ENCODE measurements around the gene PTCHD4.
A peak's percentile ranks its signal among the peaks of the same experiment; 100 is the strongest.
"Not testable (repeated sequence)": the region's sequence is repeated elsewhere in the genome, so short reads cannot be mapped to it uniquely, and the experiment has no call there.

The PTCHD4 gene

DNA sequence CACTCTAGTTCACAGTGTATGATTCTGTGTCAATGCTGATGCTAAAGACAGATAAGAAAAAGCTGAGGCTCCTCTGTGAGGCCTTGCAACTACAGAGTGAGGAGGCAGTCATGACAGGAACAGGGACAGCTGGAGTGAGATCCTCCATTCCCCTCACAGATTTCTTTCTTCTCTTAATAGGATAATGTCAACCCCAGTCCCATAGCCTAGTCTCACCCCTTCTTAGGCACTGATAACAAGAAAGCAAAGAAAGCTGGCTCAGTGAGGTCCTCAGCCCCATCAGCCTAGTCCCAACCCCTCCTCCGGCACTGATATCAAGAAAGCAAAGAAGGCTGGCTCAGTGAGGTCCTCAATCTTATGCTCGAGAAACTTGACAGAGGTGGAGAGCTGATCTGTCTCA is 2.1 kb upstream of the PTCHD4 start:
- Histone ChIP-seq H3K4me1 (no peaks in the 10 kb centered on the region), H3K27me3 (ENCODE audit: low read depth) (no peaks in the 10 kb centered on the region), H3K36me3 (replicated peaks) (no peaks in the 10 kb centered on the region), H3K4me3 (no peak overlapping the region), H3K9me3 (no peaks in the 10 kb centered on the region)
- no peak for DNase-seq (ENCODE audit: low spot score in 2 of 2)
- in situ Hi-C loops (cut with MboI; ENCODE audit: low sequenced_read_pairs): no loop called here

DNA sequence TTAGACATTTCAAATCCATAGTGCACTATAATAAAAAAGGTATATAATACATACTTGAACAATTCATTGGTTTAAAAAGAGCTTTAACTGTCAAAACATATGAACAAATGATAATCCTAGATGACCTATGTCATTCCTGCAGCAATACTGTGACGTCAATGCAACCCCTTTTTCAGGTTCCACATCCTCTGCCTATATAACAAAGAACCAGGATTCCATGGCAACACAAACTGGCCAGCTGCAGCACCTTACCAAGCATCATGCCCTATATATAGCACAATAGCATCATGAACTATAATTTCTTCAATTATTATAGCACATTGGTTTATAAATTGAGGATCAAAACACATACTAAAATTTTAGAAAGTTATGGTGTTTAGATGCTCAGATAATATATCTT is 578 bp upstream of the PTCHD4 start:
- Histone ChIP-seq H3K9me3 (no peaks in the 10 kb centered on the region), H3K36me3 (replicated peaks) (no peaks in the 10 kb centered on the region), H3K27me3 (ENCODE audit: low read depth) (no peaks in the 10 kb centered on the region), H3K4me1 (no peaks in the 10 kb centered on the region), H3K4me3 (no peak overlapping the region)
- in situ Hi-C loops (cut with MboI; ENCODE audit: low sequenced_read_pairs): no loop called here
- DNase-seq (ENCODE audit: low spot score in 2 of 2): no peak

GRCh38 chr6:48110436-48111142 is 408 bp downstream of the PTCHD4 start:
- Histone ChIP-seq H3K27me3 (ENCODE audit: low read depth) (no peaks in the 10 kb centered on the region), H3K9me3 (no peaks in the 10 kb centered on the region), H3K4me3 (no peak overlapping the region), H3K36me3 (replicated peaks) (no peaks in the 10 kb centered on the region), H3K4me1 (no peaks in the 10 kb centered on the region)
- in situ Hi-C loops (cut with MboI; ENCODE audit: low sequenced_read_pairs): no loop called here
- no peak for DNase-seq (ENCODE audit: low spot score in 2 of 2)

- Histone ChIP-seq H3K4me3 (no peak overlapping the region), H3K27me3 (ENCODE audit: low read depth) (no peaks in the 10 kb centered on the region), H3K36me3 (replicated peaks) (no peaks in the 10 kb centered on the region), H3K4me1 (no peaks in the 10 kb centered on the region), H3K9me3 (no peaks in the 10 kb centered on the region)
- in situ Hi-C loops (cut with MboI; ENCODE audit: low sequenced_read_pairs): no loop called here
- DNase-seq (ENCODE audit: low spot score in 2 of 2): no peak
Observed at GRCh38 chr6:48109944-48110343, 1.1 kb downstream of the PTCHD4 start.

DNA sequence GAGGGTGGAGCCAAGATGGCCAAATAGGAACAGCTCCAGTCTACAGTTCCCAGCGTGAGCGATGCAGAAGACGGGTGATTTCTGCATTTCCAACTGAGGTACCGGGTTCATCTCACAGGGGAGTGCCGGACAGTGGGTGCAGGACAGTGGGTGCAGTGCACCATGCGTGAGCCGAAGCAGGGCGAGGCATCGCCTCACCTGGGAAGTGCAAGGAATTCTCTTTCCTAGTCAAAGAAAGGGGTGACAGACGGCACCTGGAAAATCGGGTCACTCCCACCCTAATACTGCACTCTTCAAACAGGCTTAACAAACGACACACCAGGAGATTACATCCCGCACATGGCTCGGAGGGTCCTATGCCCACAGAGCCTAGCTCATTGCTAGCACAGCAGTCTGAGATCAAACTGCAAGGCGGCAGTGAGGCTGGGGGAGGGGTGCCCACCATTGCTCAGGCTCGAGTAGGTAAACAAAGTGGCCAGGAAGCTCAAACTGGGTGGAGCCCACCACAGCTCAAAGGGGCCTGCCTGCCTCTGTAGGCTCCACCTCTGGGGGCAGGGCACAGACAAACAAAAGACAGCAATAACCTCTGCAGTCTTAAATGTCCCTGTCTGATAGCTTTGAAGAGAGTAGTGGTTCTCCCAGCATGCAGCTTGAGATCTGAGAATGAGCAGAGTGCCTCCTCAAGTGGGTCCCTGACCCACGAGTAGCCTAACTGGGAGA is 8.4 kb downstream of the PTCHD4 start:
- H3K27me3 ChIP-seq (ENCODE audit: low read depth); DNase-seq (ENCODE audit: low spot score in 2 of 2): not testable (repeated sequence)

DNA sequence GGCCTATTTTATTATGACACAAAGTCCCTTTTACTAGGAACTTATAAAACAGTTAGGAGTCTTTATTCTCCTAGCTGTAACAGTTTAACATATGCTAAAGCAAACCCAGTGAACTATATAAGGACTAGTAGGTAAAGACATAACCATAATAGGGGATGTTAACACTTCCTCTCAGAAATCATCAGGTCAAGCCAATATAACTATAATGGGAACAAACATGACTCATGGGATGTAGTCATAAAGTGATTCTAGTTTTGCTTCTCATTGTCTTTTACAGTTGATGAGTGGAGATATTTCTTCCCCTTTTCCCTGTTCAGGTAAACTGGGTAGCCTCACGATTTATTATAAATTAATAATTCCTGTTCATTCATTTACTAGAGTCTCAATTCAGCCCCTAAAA is 9.7 kb downstream of the PTCHD4 start:
- in situ Hi-C loops (cut with MboI; ENCODE audit: low sequenced_read_pairs): no loop called here
- H3K27me3 ChIP-seq (ENCODE audit: low read depth): no peaks in the 10 kb centered on the region
- H3K4me1 ChIP-seq: no peaks in the 10 kb centered on the region
- H3K4me3 ChIP-seq: no peak overlapping the region
- DNase-seq (ENCODE audit: low spot score in 2 of 2): no peak
- no peaks in the 10 kb centered on the region for H3K9me3 ChIP-seq
- H3K36me3 ChIP-seq (replicated peaks): no peaks in the 10 kb centered on the region

More for the DNA sequence above, 8.4 kb downstream of the PTCHD4 start:
- H3K36me3 ChIP-seq (replicated peaks); H3K4me3 ChIP-seq; H3K4me1 ChIP-seq; H3K9me3 ChIP-seq; in situ Hi-C loops (cut with MboI; ENCODE audit: low sequenced_read_pairs): not testable (repeated sequence)

DNA sequence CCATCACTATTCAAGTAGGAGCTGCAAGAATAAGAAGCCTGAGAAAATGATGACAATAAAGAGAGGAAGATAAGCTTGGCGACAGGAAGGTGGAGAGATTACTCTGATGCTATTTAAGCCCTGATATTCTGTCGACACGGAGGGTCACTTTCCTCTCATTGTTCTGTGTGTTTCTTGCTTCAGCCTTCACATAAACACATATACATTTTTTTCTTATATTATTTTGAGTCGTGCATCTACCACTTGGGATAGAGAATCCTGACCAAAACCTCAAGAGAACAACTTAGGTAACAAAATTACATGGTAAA is 10.5 kb downstream of the PTCHD4 start:
- in situ Hi-C loops (cut with MboI; ENCODE audit: low sequenced_read_pairs): no loop called here
- no peak for DNase-seq (ENCODE audit: low spot score in 2 of 2)
- H3K27me3 ChIP-seq (ENCODE audit: low read depth): no peaks in the 10 kb centered on the region

GRCh38 chr6:48099713-48100587 is 11.0 kb downstream of the PTCHD4 start:
- in situ Hi-C loops (cut with MboI; ENCODE audit: low sequenced_read_pairs): no loop called here
- Histone ChIP-seq H3K9me3 (no peaks in the 10 kb centered on the region), H3K27me3 (ENCODE audit: low read depth) (no peaks in the 10 kb centered on the region), H3K4me1 (no peaks in the 10 kb centered on the region), H3K4me3 (no peak overlapping the region), H3K36me3 (replicated peaks) (no peaks in the 10 kb centered on the region)
- DNase-seq (ENCODE audit: low spot score in 2 of 2): no peak

More for the DNA sequence above, 10.5 kb downstream of the PTCHD4 start:
- no peaks in the 10 kb centered on the region for H3K36me3 ChIP-seq (replicated peaks)
- no peaks in the 10 kb centered on the region for H3K4me1 ChIP-seq
- H3K9me3 ChIP-seq: no peaks in the 10 kb centered on the region
- no peak overlapping the region for H3K4me3 ChIP-seq

DNA sequence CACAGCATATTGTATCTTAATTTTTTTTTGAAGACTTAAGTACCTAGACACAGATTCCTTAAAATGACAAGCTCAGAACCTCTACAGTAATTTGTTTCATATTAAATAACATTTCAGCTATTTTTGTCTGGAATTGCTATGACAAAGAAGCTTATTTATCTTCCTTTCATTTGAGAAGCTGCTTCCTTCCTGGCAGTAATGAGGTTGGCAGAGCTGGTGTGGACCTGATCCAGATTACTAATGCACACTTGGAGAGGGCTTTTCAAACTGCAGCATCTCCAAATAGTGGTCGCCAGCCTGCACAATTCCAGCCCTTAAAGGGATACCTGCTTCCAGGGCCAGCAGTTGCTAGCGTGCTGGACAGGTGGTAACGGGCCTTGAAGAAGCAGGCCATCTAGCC is 12.1 kb downstream of the PTCHD4 start:
- no peaks in the 10 kb centered on the region; the same call in none of the 2 replicates for H3K27me3 ChIP-seq (ENCODE audit: low read depth)
- in situ Hi-C loops (cut with MboI; ENCODE audit: low sequenced_read_pairs): no loop called here
- no peak for DNase-seq (ENCODE audit: low spot score in 2 of 2)
- H3K4me1 ChIP-seq: no peaks in the 10 kb centered on the region
- H3K9me3 ChIP-seq: no peaks in the 10 kb centered on the region
- no peak overlapping the region for H3K4me3 ChIP-seq
- no peaks in the 10 kb centered on the region for H3K36me3 ChIP-seq (replicated peaks)

GRCh38 chr6:48092550-48093217 is 18.3 kb downstream of the PTCHD4 start:
- no peak for DNase-seq (ENCODE audit: low spot score in 2 of 2)
- in situ Hi-C loops (cut with MboI; ENCODE audit: low sequenced_read_pairs): no loop called here

GRCh38 chr6:48090546-48090945 is 20.5 kb downstream of the PTCHD4 start:
- Histone ChIP-seq H3K36me3 (replicated peaks) (no peaks in the 10 kb centered on the region), H3K4me3 (no peak overlapping the region), H3K4me1 (no peaks in the 10 kb centered on the region), H3K9me3 (no peaks in the 10 kb centered on the region), H3K27me3 (ENCODE audit: low read depth) (no peaks in the 10 kb centered on the region; the same call in none of the 2 replicates)
- in situ Hi-C loops (cut with MboI; ENCODE audit: low sequenced_read_pairs): no loop called here
- DNase-seq (ENCODE audit: low spot score in 2 of 2): no peak

More at GRCh38 chr6:48092550-48093217, 18.3 kb downstream of the PTCHD4 start:
- no peaks in the 10 kb centered on the region for H3K36me3 ChIP-seq (replicated peaks)
- no peaks in the 10 kb centered on the region for H3K4me1 ChIP-seq
- no peaks in the 10 kb centered on the region for H3K9me3 ChIP-seq
- H3K4me3 ChIP-seq: no peak overlapping the region
- no peaks in the 10 kb centered on the region; the same call in none of the 2 replicates for H3K27me3 ChIP-seq (ENCODE audit: low read depth)

DNA sequence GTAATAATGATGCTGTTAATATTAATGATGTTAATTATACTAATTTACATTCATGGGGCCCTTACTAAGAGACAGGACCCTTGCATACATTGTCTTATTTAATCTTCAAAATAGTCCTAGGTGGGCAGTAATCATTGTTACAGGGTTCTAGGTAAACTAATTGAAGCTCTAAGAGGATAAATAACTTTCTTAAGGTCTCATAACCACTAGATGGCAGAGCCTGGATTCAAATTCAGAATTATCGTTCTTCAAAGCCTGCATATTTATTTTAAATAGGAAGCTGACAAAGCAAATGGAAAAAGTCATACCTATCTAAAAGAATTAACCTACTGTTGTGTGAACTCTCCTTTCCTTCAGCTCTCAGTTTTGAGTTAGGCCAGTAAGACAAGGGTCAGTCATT is 23.5 kb downstream of the PTCHD4 start:
- in situ Hi-C loops (cut with MboI; ENCODE audit: low sequenced_read_pairs): no loop called here
- no peak overlapping the region for H3K4me3 ChIP-seq
- peak in 1 of 2 experiments; percentile 51 for DNase-seq (ENCODE audit: low spot score in 2 of 2)

DNA sequence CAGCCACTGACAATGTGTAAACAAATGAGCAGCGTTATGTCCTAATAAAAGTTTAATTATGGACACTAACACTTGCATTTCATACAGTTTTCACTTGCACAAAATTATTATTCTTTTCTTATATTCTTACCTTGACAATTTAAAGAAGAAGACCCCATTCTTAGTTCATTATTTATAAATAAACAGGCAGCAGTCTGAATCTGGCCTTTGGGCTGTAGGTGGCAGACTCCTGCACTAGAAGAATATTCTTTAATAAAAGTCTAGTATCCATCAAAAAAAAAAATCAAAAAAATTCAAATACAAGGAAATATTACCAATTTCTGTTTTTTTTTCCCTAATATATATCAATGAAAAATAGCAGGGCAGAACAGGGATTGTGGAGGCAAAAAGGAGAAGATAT is 24.8 kb downstream of the PTCHD4 start:
- no peaks in the 10 kb centered on the region for H3K9me3 ChIP-seq
- no peak for DNase-seq (ENCODE audit: low spot score in 2 of 2)
- no peak overlapping the region for H3K4me3 ChIP-seq
- H3K4me1 ChIP-seq: no peaks in the 10 kb centered on the region
- in situ Hi-C loops (cut with MboI; ENCODE audit: low sequenced_read_pairs): no loop called here
- no peaks in the 10 kb centered on the region for H3K36me3 ChIP-seq (replicated peaks)
- H3K27me3 ChIP-seq (ENCODE audit: low read depth): no peaks in the 10 kb centered on the region

More for the DNA sequence above, 23.5 kb downstream of the PTCHD4 start:
- no peaks in the 10 kb centered on the region for H3K36me3 ChIP-seq (replicated peaks)
- no peaks in the 10 kb centered on the region for H3K4me1 ChIP-seq
- H3K9me3 ChIP-seq: no peaks in the 10 kb centered on the region
- no peaks in the 10 kb centered on the region for H3K27me3 ChIP-seq (ENCODE audit: low read depth)

All from HAP-1 (cell line).